Activated T-cell treated with anti-CD3 and anti-CD28 coated beads, Interleukin-2, amount 50 U/mL, for 4 hours (primary cell): ENCODE measurements around the gene VEGFA. TPM values are rescaled to one million over a fixed set of nuclear protein-coding genes. Genes with fewer than 3 reads are reported as not detected.

Experiments
- ATAC-seq, 2 donors: fragments of 200-7000 bp; cut with Tn5 transposase; one replicate each; pipeline ENCODE4 v1.10.0; 2021
- DNase-seq: peaks from one replicate; pipeline ENCODE4 v3.0.0-alpha.2; 2020
- H3K27me3 Mint-ChIP-seq: one replicate; pipeline ENCODE4 v1.8.0; 2021; ENCODE audit warnings: low read depth, mixed read lengths
- H3K36me3 Mint-ChIP-seq: one replicate; pipeline ENCODE4 v1.8.0; 2022; ENCODE audit warnings: mixed read lengths; ENCODE audit not compliant: insufficient read depth
- H3K4me1 Mint-ChIP-seq: one replicate; pipeline ENCODE4 v1.8.0; 2021; ENCODE audit warnings: low read depth, mixed read lengths
- H3K4me3 Mint-ChIP-seq: one replicate; pipeline ENCODE4 v1.8.0; 2021; ENCODE audit warnings: mild to moderate bottlenecking, moderate library complexity, mixed read lengths
- H3K9me3 Mint-ChIP-seq: one replicate; pipeline ENCODE4 v1.8.0; 2021; ENCODE audit warnings: mixed read lengths
- total RNA-seq, 3 donors: library from RNA; stranded (reverse); gene quantifications; one replicate each; pipeline ENCODE4 v1.2.1, GENCODE V29; 2021

The VEGFA gene
- total RNA-seq, 3 donors from 2014 or later = 28.9 to 44.6 (median 31.8) TPM

DNA sequence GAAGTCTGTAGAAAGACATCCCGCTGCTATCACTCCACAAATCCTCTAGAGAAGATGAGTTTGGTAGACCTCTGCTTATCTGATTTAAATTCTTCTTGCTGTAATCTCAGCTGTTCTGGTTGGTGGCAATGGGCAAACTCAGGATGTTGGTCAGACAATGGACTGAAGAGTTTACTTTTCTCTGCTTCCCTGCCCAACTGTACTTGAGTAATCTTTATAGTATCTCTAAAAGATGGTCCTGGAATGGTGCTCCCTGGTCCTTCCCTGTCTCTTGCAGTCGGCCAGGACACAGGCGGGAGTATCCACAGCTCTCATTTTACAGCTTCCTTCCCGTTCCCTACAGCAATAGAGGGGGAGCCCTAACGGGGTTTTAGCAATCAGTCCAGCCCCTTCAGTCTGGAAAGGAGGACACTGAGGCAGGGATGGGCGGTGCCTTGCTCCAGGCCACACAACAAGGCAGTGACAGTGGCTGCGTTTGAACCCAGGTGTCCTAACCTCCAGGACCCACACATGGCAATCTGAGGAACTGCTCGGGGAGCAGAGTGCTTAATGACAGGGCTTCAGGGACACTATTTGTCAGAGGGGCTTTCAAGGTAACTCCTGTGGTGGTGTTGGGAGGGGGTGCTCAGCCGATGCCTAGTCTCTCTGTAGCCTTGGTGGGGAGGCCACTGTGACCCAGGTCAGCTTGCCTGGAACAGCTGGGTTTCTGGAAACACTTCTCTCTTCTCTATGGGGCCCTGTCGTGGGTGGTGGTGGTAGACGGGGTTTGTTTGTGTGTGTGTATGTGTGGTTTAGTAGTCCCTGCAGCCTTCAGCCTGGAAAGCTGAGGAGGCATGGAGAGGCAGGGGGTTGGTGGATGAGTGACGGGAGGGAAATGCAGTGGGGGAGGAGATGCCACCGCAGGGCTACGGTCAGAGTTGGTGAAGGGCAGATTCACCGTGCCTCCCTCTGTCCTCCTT, 9.5 kb upstream of the VEGFA start:
- H3K4me3 Mint-ChIP-seq = no peak overlapping the region
- no peaks in the 10 kb centered on the region for H3K9me3 Mint-ChIP-seq
- peaks cover 2% of the 10 kb centered on the region for H3K27me3 Mint-ChIP-seq
- ATAC-seq = no peak
- peaks cover 2% of the 10 kb centered on the region for H3K4me1 Mint-ChIP-seq
- H3K36me3 Mint-ChIP-seq = no peaks in the 10 kb centered on the region
- no peak for DNase-seq

DNA sequence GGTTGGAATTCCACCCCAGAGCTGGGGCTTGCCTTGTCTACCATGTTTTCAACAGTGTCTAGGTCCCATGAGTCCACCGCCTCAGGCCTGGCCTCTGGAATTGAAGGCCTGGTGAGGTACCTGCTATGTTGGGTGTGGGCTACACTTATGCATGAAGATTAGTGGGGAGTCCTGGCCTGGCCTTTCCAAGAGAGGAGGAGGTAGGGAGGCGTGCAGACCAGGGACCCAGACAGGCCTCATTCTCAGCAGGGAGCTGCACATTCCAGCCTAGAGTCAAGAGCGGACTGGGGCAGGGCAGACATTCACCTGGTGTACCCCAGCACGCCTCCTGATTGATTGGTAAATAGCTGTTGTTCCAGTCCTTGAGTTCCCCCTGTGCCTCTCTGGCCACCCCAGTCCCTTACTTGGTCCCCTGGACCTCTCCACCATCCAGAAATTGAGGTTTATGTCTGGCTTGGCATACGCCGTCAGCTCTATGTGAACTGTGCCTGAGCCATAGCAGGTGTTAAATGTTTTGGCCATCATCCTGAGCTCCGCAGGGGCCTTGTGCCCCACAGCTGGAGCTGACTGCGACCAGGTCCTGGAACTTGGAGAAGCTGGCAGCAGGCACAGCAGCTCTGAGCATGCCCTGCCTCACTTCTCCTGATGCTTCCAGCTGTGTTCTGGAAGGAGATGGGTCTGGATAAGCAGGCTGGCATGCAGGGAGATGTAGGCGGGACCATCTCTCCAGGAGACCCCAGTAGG, 8.2 kb upstream of the VEGFA start:
- Mint-ChIP-seq H3K4me1 (peaks cover 2% of the 10 kb centered on the region), H3K36me3 (no peaks in the 10 kb centered on the region), H3K4me3 (no peak overlapping the region), H3K27me3 (peaks cover 2% of the 10 kb centered on the region), H3K9me3 (no peaks in the 10 kb centered on the region)
- ATAC-seq = no peak
- no peak for DNase-seq

DNA sequence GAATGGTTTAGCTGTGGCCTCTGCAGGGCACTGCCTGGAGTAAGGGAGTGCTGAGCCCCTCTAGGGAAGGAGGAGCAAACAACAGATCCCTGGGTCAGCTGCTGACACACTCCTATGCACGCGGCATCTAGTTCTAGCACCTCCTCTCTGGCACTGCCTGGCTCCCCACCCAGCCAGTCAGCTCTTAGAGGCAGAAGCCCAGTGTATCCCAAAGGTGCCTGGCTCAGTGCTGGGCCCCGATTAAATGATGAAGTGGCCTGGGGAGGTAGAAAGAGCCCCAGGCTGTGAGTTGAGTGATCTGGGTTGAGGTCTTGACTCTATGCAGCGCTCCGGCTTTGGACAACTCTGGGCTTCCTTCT, 7.6 kb upstream of the VEGFA start:
- no peak overlapping the region for H3K4me3 Mint-ChIP-seq
- no peaks in the 10 kb centered on the region for H3K36me3 Mint-ChIP-seq
- peaks cover 2% of the 10 kb centered on the region for H3K27me3 Mint-ChIP-seq
- ATAC-seq (no peak), DNase-seq (no peak)
- H3K9me3 Mint-ChIP-seq = no peaks in the 10 kb centered on the region
- peaks cover 2% of the 10 kb centered on the region for H3K4me1 Mint-ChIP-seq

DNA sequence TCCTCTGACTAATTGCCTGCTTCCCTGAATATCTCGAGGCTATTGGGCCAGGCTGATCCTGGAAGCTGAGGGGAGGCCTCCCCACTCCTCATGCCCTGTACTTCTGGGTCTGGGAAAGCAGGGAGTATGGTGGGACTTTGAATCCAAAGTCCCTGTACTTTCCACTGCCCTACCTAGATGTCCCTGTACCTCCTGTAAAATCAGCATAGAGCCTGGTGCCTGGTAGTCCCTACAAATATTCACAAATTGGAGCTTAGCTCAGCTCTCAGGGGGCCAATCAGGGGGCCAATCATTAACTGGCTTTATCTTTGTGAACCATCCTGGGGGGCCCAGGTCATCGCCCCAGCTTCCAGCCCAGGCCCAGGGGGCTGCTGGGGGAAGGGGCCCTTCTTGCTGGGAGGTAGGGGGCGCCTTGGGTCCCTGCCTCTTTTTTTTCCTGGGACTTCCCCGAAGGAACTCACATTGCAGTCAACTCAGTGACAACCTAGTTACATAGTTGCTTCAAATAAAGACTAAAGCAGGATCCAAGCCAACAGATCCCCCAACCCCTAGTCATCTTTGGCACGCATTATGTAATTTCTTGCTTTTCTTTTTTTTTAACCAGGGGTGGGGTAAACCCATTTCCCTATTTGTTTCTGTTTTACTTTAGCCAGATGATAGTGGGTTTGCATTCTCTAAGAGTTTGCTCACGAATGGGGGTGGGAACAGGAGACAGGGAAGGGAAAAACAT, 6.9 kb upstream of the VEGFA start:
- ATAC-seq = no peak
- Mint-ChIP-seq H3K36me3 (no peaks in the 10 kb centered on the region), H3K4me1 (peaks cover 2% of the 10 kb centered on the region)

DNA sequence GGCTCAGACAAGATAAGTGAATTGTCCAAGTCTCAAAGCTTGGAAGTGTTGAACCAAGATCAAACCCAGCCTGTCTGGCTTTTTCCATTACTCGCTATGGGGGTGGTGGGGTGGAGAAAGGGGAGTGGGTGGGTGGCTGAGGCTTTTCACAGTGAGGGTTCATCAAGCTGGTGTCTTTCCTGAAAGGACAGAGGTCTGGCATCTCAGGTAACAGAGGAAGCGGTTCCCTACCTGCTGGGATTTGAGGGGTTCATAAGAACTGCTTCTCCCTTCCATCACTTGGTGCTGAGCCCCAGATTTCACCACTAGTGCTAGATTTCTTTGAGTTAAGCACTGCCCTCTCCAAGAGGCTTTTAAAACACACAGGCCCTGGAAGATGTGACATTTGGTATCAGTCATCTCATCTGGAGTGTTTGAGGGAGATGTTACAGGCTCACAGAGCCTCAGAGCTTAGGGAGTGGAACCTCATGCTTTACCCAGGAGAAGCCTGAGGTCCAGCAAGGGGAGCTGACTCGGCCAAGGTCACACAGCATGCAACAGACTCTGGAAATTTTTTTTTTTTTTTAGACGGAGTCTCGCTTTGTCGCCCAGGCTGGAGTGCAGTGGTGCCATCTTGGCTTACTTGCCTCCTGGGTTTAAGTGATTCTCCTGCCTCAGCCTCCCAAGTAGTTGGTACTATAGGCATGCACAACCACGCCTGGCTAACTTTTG, 6.0 kb upstream of the VEGFA start:
- Mint-ChIP-seq H3K36me3 (no peaks in the 10 kb centered on the region), H3K4me3 (no peak overlapping the region), H3K27me3 (peaks cover 2% of the 10 kb centered on the region)

More for the DNA sequence above, 6.9 kb upstream of the VEGFA start:
- Mint-ChIP-seq H3K27me3 (peaks cover 2% of the 10 kb centered on the region), H3K4me3 (no peak overlapping the region), H3K9me3 (no peaks in the 10 kb centered on the region)
- DNase-seq = no peak

DNA sequence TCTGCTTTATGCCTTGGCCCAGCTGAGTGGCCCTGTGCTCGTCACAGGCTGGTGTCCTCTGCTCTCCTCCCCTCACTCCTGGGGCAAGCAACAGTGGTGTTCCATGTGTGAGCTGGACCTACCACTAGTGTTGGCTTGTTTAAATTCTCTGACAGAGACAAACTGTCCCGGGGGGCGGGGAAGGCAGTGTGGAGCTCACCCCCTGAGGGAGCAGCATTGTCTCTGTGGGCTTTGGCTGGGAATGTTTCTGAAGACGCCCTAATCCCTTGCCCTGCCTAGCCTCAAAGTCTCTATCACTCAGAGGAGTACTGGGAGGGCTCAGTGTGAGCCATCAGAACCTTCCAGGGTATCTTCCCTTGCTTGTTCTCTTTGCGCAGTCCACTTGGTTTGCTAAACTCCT, 5.2 kb upstream of the VEGFA start:
- peaks cover 7% of the 10 kb centered on the region for H3K27me3 Mint-ChIP-seq
- H3K4me1 Mint-ChIP-seq = peaks cover 5% of the 10 kb centered on the region
- ATAC-seq (no peak), DNase-seq (no peak)
- no peak overlapping the region for H3K4me3 Mint-ChIP-seq
- no peaks in the 10 kb centered on the region for H3K9me3 Mint-ChIP-seq
- H3K36me3 Mint-ChIP-seq = no peaks in the 10 kb centered on the region

More for the DNA sequence above, 6.0 kb upstream of the VEGFA start:
- DNase-seq = no peak
- Mint-ChIP-seq H3K9me3 (no peaks in the 10 kb centered on the region), H3K4me1 (peaks cover 2% of the 10 kb centered on the region)
- no peak for ATAC-seq

DNA sequence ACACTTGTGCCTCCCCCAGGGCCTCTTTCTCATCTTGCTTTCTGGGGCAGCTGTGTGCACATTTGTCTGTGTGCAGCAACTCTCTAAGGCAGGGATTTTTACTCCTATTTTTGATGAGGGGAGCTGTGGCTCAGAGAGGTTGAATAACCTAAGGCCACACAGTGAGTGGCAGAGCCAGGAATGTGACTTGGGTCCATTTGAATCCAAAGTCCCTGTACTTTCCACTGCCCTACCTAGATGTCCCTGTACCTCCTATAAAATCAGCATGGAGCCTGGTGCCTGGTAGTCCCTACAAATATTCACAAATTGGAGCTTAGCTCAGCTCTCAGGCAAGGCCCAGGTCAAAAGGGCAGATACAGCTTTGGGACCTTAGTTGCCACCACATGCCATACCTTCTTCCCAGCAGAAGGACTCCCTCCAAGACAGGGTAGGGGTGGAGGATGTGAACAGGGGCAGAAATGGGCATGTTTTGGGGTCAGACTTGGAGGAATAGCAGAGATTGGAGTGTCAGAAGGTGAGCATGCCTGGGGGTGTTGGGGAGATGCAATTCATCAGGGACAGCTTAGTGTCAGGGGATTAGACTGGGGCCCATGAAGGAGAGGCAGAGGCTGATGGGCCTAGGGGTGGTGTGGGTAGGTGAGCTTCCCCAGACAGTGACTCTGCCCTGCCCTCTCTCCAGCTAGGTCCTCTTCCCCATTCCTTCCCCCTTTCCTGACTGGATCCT, 4.1 kb upstream of the VEGFA start:
- no peaks in the 10 kb centered on the region for H3K36me3 Mint-ChIP-seq
- DNase-seq (no peak), ATAC-seq (no peak)
- no peak overlapping the region for H3K4me3 Mint-ChIP-seq
- H3K9me3 Mint-ChIP-seq = no peaks in the 10 kb centered on the region
- H3K4me1 Mint-ChIP-seq = peaks cover 8% of the 10 kb centered on the region
- H3K27me3 Mint-ChIP-seq = peaks cover 7% of the 10 kb centered on the region

DNA sequence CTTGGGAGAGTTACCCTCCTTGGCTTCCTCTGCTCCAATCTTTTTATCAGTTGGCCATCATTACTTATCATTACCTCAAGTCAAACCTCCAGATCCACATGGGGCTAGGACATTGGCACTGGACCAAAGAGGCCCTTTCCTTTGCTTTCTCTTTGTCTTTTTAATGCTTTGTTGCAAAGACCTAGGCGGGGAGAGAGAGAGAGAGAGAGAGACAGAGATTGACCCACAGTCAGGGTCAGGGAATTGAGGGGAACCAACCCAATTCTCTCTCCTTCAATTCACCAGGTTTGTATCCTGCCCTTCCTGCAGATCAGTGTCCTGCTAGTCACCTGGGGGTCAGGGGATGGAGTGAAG, 3.5 kb upstream of the VEGFA start:
- no peaks in the 10 kb centered on the region for H3K36me3 Mint-ChIP-seq
- no peaks in the 10 kb centered on the region for H3K9me3 Mint-ChIP-seq
- peaks cover 7% of the 10 kb centered on the region for H3K27me3 Mint-ChIP-seq
- H3K4me1 Mint-ChIP-seq = peaks cover 8% of the 10 kb centered on the region
- no peak overlapping the region for H3K4me3 Mint-ChIP-seq
- no peak for DNase-seq
- no peak for ATAC-seq

DNA sequence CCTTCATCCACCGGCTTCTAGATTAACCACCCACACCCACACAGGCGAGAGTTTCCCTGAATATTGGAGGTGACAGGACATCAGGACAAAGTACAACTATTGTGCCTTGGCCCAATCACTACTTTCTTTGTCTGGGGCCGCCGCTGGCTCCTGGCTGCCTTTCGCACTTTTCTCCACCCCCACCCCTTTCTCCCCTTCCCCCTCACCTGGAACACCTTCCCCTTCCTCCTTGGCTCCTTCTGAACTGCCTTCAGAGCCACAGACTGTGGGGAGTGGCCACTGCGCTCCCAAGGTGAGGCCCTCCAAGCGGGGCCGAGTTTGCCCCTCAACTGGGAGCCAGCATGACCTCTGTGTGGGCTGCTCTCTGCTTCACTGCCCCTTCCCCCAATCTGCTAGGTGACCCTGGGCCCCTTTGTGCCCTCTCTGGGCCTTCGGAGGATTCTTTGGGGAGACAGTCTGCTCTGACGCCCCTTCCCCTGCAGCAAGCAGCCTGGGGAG, 3.0 kb upstream of the VEGFA start:
- Mint-ChIP-seq H3K27me3 (peaks cover 7% of the 10 kb centered on the region), H3K36me3 (no peaks in the 10 kb centered on the region), H3K9me3 (no peaks in the 10 kb centered on the region), H3K4me1 (peaks cover 8% of the 10 kb centered on the region), H3K4me3 (no peak overlapping the region)
- no peak for DNase-seq
- ATAC-seq = no peak

DNA sequence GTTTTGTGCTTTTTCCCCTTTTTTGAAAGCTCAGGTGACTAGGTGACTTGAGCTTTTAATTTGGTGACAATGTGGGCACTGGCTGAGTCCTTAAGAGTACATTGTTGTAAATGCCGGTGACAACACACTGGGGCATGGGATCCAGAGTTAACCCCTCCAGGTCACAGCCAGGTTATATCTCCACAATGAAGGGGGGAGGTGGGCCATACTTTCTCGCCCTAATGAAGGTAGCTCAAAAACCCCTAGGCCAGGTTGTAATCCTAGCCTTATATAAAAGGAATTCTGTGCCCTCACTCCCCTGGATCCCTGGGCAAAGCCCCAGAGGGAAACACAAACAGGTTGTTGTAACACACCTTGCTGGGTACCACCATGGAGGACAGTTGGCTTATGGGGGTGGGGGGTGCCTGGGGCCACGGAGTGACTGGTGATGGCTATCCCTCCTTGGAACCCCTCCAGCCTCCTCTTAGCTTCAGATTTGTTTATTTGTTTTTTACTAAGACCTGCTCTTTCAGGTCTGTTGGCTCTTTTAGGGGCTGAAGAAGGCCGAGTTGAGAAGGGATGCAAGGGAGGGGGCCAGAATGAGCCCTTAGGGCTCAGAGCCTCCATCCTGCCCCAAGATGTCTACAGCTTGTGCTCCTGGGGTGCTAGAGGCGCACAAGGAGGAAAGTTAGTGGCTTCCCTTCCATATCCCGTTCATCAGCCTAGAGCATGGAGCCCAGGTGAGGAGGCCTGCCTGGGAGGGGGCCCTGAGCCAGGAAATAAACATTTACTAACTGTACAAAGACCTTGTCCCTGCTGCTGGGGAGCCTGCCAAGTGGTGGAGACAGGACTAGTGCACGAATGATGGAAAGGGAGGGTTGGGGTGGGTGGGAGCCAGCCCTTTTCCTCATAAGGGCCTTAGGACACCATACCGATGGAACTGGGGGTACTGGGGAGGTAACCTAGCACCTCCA, 2.2 kb upstream of the VEGFA start:
- ATAC-seq (no peak), DNase-seq (no peak)
- H3K36me3 Mint-ChIP-seq = no peaks in the 10 kb centered on the region
- no peaks in the 10 kb centered on the region for H3K9me3 Mint-ChIP-seq
- no peak overlapping the region for H3K4me3 Mint-ChIP-seq
- H3K4me1 Mint-ChIP-seq = peaks cover 13% of the 10 kb centered on the region
- H3K27me3 Mint-ChIP-seq = peaks cover 10% of the 10 kb centered on the region

DNA sequence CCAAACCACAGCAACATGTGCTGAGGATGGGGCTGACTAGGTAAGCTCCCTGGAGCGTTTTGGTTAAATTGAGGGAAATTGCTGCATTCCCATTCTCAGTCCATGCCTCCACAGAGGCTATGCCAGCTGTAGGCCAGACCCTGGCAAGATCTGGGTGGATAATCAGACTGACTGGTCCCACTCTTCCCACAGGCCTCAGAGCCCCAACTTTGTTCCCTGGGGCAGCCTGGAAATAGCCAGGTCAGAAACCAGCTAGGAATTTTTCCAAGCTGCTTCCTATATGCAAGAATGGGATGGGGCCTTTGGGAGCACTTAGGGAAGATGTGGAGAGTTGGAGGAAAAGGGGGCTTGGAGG, 1.5 kb upstream of the VEGFA start:
- ATAC-seq (no peak), DNase-seq (no peak)
- Mint-ChIP-seq H3K27me3 (peaks cover 15% of the 10 kb centered on the region), H3K9me3 (no peaks in the 10 kb centered on the region), H3K36me3 (no peaks in the 10 kb centered on the region), H3K4me3 (no peak overlapping the region), H3K4me1 (peaks cover 15% of the 10 kb centered on the region)

DNA sequence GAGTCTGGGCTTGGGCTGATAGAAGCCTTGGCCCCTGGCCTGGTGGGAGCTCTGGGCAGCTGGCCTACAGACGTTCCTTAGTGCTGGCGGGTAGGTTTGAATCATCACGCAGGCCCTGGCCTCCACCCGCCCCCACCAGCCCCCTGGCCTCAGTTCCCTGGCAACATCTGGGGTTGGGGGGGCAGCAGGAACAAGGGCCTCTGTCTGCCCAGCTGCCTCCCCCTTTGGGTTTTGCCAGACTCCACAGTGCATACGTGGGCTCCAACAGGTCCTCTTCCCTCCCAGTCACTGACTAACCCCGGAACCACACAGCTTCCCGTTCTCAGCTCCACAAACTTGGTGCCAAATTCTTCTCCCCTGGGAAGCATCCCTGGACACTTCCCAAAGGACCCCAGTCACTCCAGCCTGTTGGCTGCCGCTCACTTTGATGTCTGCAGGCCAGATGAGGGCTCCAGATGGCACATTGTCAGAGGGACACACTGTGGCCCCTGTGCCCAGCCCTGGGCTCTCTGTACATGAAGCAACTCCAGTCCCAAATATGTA, 957 bp upstream of the VEGFA start:
- ATAC-seq = no peak
- Mint-ChIP-seq H3K27me3 (peaks cover 18% of the 10 kb centered on the region), H3K36me3 (no peaks in the 10 kb centered on the region), H3K4me1 (peaks cover 15% of the 10 kb centered on the region), H3K4me3 (peak overlapping the region; percentile 95), H3K9me3 (no peaks in the 10 kb centered on the region)
- DNase-seq = no peak
